Pancreas (tissue), 10 donors: Measurements from ENCODE around the gene MB21D2. TPM values are rescaled to one million over a fixed set of nuclear protein-coding genes. Genes with fewer than 3 reads are reported as not detected.
"Not testable (repeated sequence)": the region's sequence is repeated elsewhere in the genome, so short reads cannot be mapped to it uniquely, and the experiment has no call there.

Experiments
- ATAC-seq, 4 donors: fragments of 200-7000 bp; cut with Tn5 transposase; one replicate each; pipeline versions ENCODE4 v1.8.0 to v1.9.1; 2020; ENCODE audit warnings: mild to moderate bottlenecking in 4 of 4, moderate library complexity in 4 of 4
- DNase-seq, 6 donors: peaks; one replicate each; pipeline ENCODE4 v3.0.0-alpha.2; 2020
- FAIRE-seq: peaks from 2 replicates; lab custom pipeline; 2012; peaks lifted over from hg19 to GRCh38; lab: Jason Lieb, UNC
- H3K27ac ChIP-seq, 4 donors: fragments of 200-600 bp; sonication (generic); 1 replicate in 3 of 4; 2 replicates in 1 of 4; pipeline versions ENCODE4 v1.5.0 to v1.8.0; 2020
- H3K27me3 ChIP-seq, 4 donors: fragments of 200-600 bp; one replicate each; pipeline ENCODE4 v1.8.0; 2021
- H3K36me3 ChIP-seq, 3 donors: fragments of 200-600 bp; sonication (generic) in 1 of 3; one replicate each; pipeline versions ENCODE4 v1.5.0 to v1.8.0; 2020 to 2021
- H3K4me1 ChIP-seq, 3 donors: fragments of 200-600 bp; one replicate each; pipeline ENCODE4 v1.8.0; 2021
- H3K4me3 ChIP-seq, 4 donors: fragments of 200-600 bp; sonication (generic) in 2 of 4; one replicate each; pipeline versions ENCODE4 v1.5.0 to v1.8.0; 2020 to 2021
- H3K9me3 ChIP-seq, 4 donors: fragments of 200-600 bp; one replicate each; pipeline ENCODE4 v1.8.0; 2021
- WGBS, 2 donors: extraction: QIAGEN DNeasy Blood & Tissue Kit; methylation state at CpG; one replicate each; pipeline ENCODE4 v1.1.7; 2013; 5-methylcytosine and 5-hydroxymethylcytosine counted together
- intact Hi-C, 3 donors: fragments of 100-400 bp; cut with DNase I; formaldehyde crosslinking; loops; one replicate each; pipeline versions ENCODE4 v1.11.1 to v1.14.2; 2022
- polyA plus RNA-seq, 2 donors: library from polyadenylated mRNA; stranded (reverse); fragments of 200-250 nt; gene quantifications; one replicate each; pipeline ENCODE4 v1.2.3, GENCODE V29; 2013
- total RNA-seq, 6 donors: library from RNA; stranded (reverse); fragmentation: NEBNext Ultra II Directional in 4 of 6; extraction: Animal tissue kit (Norgen Biotek cat#: 25700) in 4 of 6; gene quantifications; one replicate each; pipeline versions ENCODE4 v1.2.1 to v1.2.4, GENCODE V29; 2021 to 2023
- TF ChIP-seq, protein P1 (sequence below), 4 donors: fragments of 200-600 bp; sonication (generic) in 3 of 4; IDR thresholded peaks; one replicate each; pipeline versions ENCODE4 v1.5.0 to v1.8.0; 2021; ENCODE audit warnings: antibody characterized with exemption in 4 of 4
- donor health status: healthy with polysubstance abuse.
- donor health status: DM: no; HTN: no; CAD: no; lungs with moderate emphysema.
- donor health status: DM: no; HTN: no; CAD: no.
- donor health status: control.
- donor health status: control.
- donor health status: Bipolar disorder and iron deficiency.
- donor health status: DM: yes; HTN: yes; CAD: no.
- donor health status: DM: no; HTN: no; CAD: no.
- donor health status: DM: no; HTN: no; CAD: no.
- donor health status: DM: yes; HTN: yes; CAD: no.

MB21D2 gene
- total and polyA plus RNA-seq, 8 donors: 0.37 to 2.3 (median 0.94) TPM

DNA sequence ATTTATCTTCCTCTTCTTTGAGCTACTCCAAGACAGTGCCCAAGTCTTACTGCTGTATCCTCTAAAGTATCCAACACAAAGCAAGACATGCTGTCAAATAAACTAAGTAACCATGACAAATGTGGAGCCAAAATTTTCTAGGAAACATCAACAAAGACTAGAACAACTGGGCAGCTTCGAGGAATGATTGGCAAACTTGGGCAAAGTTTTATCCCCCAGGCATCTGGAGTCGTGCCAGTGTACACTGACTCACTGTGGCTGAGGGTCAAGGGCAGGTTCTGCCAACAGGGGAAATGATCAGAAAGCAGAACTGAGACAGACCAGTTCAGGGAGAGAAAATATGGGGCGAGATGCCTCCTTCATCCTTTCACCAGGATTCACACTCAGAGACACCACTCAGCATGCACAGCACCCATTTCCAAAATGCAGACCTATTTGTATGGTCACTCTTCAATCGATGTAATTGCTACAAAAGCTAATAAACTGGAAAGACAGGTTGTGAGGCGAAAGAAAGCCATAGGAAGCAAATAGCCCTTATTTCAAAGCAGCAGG is 65.8 kb downstream of the MB21D2 start:
- Histone ChIP-seq H3K9me3 (no peaks in the 10 kb centered on the region), H3K4me1 (peaks cover 11 to 16% (median 14%) of the 10 kb centered on the region in 3 donors), H3K36me3 (no peaks in the 10 kb centered on the region), H3K27me3 (no peaks in the 10 kb centered on the region), H3K4me3 (no peak overlapping the region), H3K27ac (peak overlapping the region in 2 of 4 donors; percentile 10 to 22)
- no peak for FAIRE-seq
- peak; percentile 83 to 90 (median 86) for DNase-seq
- TF ChIP-seq, protein P1, sequence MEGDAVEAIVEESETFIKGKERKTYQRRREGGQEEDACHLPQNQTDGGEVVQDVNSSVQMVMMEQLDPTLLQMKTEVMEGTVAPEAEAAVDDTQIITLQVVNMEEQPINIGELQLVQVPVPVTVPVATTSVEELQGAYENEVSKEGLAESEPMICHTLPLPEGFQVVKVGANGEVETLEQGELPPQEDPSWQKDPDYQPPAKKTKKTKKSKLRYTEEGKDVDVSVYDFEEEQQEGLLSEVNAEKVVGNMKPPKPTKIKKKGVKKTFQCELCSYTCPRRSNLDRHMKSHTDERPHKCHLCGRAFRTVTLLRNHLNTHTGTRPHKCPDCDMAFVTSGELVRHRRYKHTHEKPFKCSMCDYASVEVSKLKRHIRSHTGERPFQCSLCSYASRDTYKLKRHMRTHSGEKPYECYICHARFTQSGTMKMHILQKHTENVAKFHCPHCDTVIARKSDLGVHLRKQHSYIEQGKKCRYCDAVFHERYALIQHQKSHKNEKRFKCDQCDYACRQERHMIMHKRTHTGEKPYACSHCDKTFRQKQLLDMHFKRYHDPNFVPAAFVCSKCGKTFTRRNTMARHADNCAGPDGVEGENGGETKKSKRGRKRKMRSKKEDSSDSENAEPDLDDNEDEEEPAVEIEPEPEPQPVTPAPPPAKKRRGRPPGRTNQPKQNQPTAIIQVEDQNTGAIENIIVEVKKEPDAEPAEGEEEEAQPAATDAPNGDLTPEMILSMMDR (IDR thresholded peaks at IDR 0.05): no peak
- ATAC-seq: peak; percentile 94 to 97 (median 94)
- 10 to 11% methylated on average over 5 of the region's 5 CpGs for WGBS, 2 donors
- intact Hi-C loops: loop anchor here in 1 of 3 donors (10.0 kb wide), 1 partner anchor 63 kb away; the partner anchor contains the start of gene MB21D2

DNA sequence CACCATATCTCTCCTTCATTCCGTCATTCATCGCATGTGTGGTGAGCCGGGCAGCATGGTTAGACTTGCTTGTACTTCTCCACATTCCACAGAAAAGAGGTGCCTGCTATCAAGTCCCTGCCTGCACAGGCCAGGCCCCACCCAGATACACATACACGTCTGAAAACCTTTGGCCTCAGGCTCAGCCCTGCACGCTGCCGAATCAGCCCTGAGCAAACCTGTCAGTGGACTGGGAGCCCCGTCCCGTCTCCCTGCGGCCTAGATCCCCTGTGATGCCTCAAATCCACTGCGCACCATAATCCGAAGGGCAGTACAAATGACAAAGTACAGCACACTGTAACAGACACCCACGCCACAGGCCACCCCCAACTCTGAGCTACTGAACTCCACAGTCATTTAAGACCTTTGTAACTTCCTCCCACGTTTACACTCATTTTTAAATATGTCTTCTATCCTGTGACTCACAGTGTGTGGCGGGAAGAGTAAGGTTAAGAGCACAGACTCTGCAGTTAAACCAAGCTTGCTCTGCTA is 67.1 kb downstream of the MB21D2 start:
- DNase-seq: no peak
- Histone ChIP-seq H3K27ac (no peak overlapping the region), H3K4me3 (no peak overlapping the region), H3K27me3 (no peaks in the 10 kb centered on the region), H3K4me1 (peaks cover 11 to 16% (median 14%) of the 10 kb centered on the region in 3 donors), H3K36me3 (no peaks in the 10 kb centered on the region), H3K9me3 (no peaks in the 10 kb centered on the region)
- TF ChIP-seq, protein P1 (IDR thresholded peaks at IDR 0.05): no peak
- intact Hi-C loops: loop anchor here in 1 of 3 donors (10.0 kb wide), 1 partner anchor 64 kb away; the partner anchor contains the start of gene MB21D2
- FAIRE-seq: no peak
- WGBS, 2 donors: 87 to 94% methylated on average over 14 of the region's 14 CpGs
- ATAC-seq: peak in 1 of 4 donors; percentile 6

DNA sequence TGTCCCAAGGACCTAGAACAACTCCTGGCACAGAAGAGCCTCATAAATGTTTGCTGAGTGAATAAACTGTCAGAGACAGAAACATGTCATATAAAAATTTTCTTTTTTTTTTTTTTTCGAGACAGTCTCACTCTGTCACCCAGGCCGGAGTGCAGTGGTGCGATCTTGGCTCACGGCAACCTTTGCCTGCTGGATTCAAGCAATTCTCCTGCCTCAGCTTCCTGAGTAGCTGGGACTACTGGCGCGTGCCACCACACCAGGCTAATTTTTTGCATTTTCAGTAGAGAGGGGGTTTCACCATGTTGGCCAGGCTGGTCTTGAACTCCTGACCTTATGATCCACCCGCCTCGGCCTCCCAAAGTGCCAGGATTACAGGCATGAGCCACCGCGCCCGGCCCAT is 67.8 kb downstream of the MB21D2 start:
- FAIRE-seq, ATAC-seq, DNase-seq, H3K4me3 ChIP-seq, H3K27ac ChIP-seq, H3K9me3 ChIP-seq, H3K27me3 ChIP-seq, H3K36me3 ChIP-seq: not testable (repeated sequence)
- H3K4me1 ChIP-seq: peaks cover 11 to 16% (median 14%) of the 10 kb centered on the region in 3 donors
- WGBS, 2 donors: 94 to 95% methylated on average over 11 of the region's 11 CpGs
- intact Hi-C loops: loop anchor here in 1 of 3 donors (10.0 kb wide), 1 partner anchor 65 kb away; the partner anchor contains the start of gene MB21D2

GRCh38 chr3:192848371-192849233 is 69.1 kb downstream of the MB21D2 start:
- DNase-seq: no peak
- WGBS, 2 donors: 84 to 88% methylated on average over 11 of the region's 11 CpGs
- no peaks in the 10 kb centered on the region for H3K27me3 ChIP-seq
- TF ChIP-seq, protein P1 (IDR thresholded peaks at IDR 0.05): no peak
- H3K27ac ChIP-seq: no peak overlapping the region
- no peak for FAIRE-seq
- no peak for ATAC-seq
- peaks cover 11 to 16% (median 15%) of the 10 kb centered on the region in 3 donors for H3K4me1 ChIP-seq
- no peaks in the 10 kb centered on the region for H3K9me3 ChIP-seq
- intact Hi-C loops: no loop called here
- H3K36me3 ChIP-seq: no peaks in the 10 kb centered on the region
- H3K4me3 ChIP-seq: no peak overlapping the region

DNA sequence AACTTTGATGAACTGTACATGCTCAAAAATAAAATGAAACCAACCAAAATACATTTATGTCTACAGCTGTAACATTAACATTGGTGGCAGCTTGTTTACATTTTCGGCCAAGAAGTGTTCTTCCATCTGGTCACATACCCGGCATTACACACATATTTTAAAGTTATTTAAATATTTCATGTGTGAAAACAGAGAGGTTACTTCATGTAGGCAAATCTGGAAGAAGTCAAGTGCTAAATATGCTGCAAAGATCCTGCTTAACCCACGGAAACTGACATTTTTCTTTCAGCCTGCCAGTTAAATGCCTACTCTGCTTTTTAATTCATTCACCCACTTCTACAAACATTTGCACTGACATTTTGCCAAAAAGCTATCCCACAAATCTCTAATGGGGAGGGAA is 69.7 kb downstream of the MB21D2 start:
- no peaks in the 10 kb centered on the region for H3K27me3 ChIP-seq
- TF ChIP-seq, protein P1 (IDR thresholded peaks at IDR 0.05): no peak
- no peaks in the 10 kb centered on the region for H3K9me3 ChIP-seq
- no peak for DNase-seq
- ATAC-seq: no peak
- H3K36me3 ChIP-seq: no peaks in the 10 kb centered on the region
- no peak overlapping the region for H3K27ac ChIP-seq
- WGBS, 2 donors: 55 to 56% methylated on average over 3 of the region's 3 CpGs
- no peak overlapping the region for H3K4me3 ChIP-seq
- peaks cover 11 to 18% (median 16%) of the 10 kb centered on the region in 3 donors for H3K4me1 ChIP-seq
- intact Hi-C loops: no loop called here
- no peak for FAIRE-seq
